Neural cell (in vitro differentiated cells): ENCODE results near the gene ABCG2. TPM values are rescaled to one million over a fixed set of nuclear protein-coding genes. Genes with fewer than 3 reads are reported as not detected.

Source experiments
- H2AFZ ChIP-seq: fragments of 200-600, 300-800 bp; sonication (generic), shearing (Covaris generic); 2 replicates; pipeline ENCODE4 v1.6.0; 2014; ENCODE audit warnings: low read depth, mild to moderate bottlenecking, antibody characterized with exemption, low read length, moderate library complexity
- H3F3A ChIP-seq: fragments of 200-600 bp; shearing (Covaris generic); 2 replicates; pipeline ENCODE4 v1.6.1; 2016; ENCODE audit warnings: mild to moderate bottlenecking, moderate library complexity, mixed read lengths, antibody characterized with exemption, low read length; ENCODE audit not compliant: insufficient read depth, poor library complexity, severe bottlenecking
- H3K27ac ChIP-seq: fragments of 200-600, 300-800 bp; sonication (generic), shearing (Covaris generic); 2 replicates; pipeline ENCODE4 v1.5.1; 2014; ENCODE audit warnings: mild to moderate bottlenecking, low read length, moderate library complexity
- H3K27me3 ChIP-seq: fragments of 300-800, 200-600 bp; sonication (generic), shearing (Covaris generic); 2 replicates; pipeline ENCODE4 v1.6.0; 2014; ENCODE audit warnings: mild to moderate bottlenecking, low read depth, low read length, moderate library complexity; ENCODE audit not compliant: insufficient read depth
- H3K36me3 ChIP-seq: fragments of 300-800, 200-600 bp; sonication (generic), shearing (Covaris generic); 2 replicates; pipeline ENCODE4 v1.5.1; 2014; ENCODE audit warnings: mild to moderate bottlenecking, antibody characterized with exemption, low read length, moderate library complexity; ENCODE audit not compliant: insufficient read depth
- H3K4me2 ChIP-seq: fragments of 300-800, 200-600 bp; sonication (generic), shearing (Covaris generic); 2 replicates; pipeline ENCODE4 v1.6.0; 2014; ENCODE audit warnings: mild to moderate bottlenecking, low read length
- H3K4me3 ChIP-seq: fragments of 300-800, 200-600 bp; sonication (generic), shearing (Covaris generic); 2 replicates; pipeline ENCODE4 v1.5.1; 2014; ENCODE audit warnings: mild to moderate bottlenecking, low read length, moderate library complexity
- H3K79me2 ChIP-seq: fragments of 200-600 bp; shearing (Covaris generic); replicated peaks from 2 replicates; pipeline ENCODE4 v1.6.0; 2014; ENCODE audit warnings: mild to moderate bottlenecking, low read length, moderate library complexity; ENCODE audit not compliant: insufficient read depth
- H3K9ac ChIP-seq: fragments of 300-800, 200-600 bp; sonication (generic), shearing (Covaris generic); 2 replicates; pipeline ENCODE4 v1.6.1; 2016; ENCODE audit warnings: mild to moderate bottlenecking, low read length, mixed read lengths
- H3K9me2 ChIP-seq: fragments of 200-600 bp; shearing (Covaris generic); 2 replicates; pipeline ENCODE4 v1.6.1; 2016; ENCODE audit warnings: mild to moderate bottlenecking, low read length, mixed read lengths; ENCODE audit not compliant: insufficient read depth
- H3K9me3 ChIP-seq: fragments of 200-600, 300-800 bp; sonication (generic), shearing (Covaris generic); 2 replicates; pipeline ENCODE4 v1.6.1; 2016; ENCODE audit warnings: mild to moderate bottlenecking, mixed run types, low read length, moderate library complexity, mixed read lengths
- H4K20me1 ChIP-seq: fragments of 200-600 bp; shearing (Covaris generic); 2 replicates; pipeline ENCODE4 v1.6.1; 2016; ENCODE audit warnings: mild to moderate bottlenecking, mixed run types; ENCODE audit not compliant: insufficient read depth
- EZH2 ChIP-seq: fragments of 200-600, 300-800 bp; shearing (Covaris generic), sonication (generic); IDR thresholded peaks from 2 replicates; pipeline ENCODE4 v1.6.1; 2014; ENCODE audit warnings: antibody characterized with exemption, low read length, borderline replicate concordance, mild to moderate bottlenecking; ENCODE audit not compliant: insufficient read depth, poor library complexity, severe bottlenecking
- MXI1 ChIP-seq: fragments of 450-650 bp; conservative IDR thresholded peaks from 2 replicates; pipeline ENCODE4 v1.6.1; 2014; ENCODE audit warnings: antibody characterized with exemption, mild to moderate bottlenecking; ENCODE audit not compliant: poor library complexity, severe bottlenecking
- POLR2AphosphoS5 ChIP-seq: IDR thresholded peaks from 2 replicates; pipeline ENCODE4 v1.6.1; 2012
- TAF1 ChIP-seq: IDR thresholded peaks from 2 replicates; pipeline ENCODE4 v1.6.1; 2012; ENCODE audit warnings: low read depth
- polyA plus RNA-seq: library from polyadenylated mRNA; depleted of rRNA; stranded (reverse); fragments of >200 nt; gene quantifications from 2 replicates; pipeline ENCODE4 v1.2.3, GENCODE V29; 2014
- TF ChIP-seq, protein P1 (sequence below): IDR thresholded peaks from 2 replicates; pipeline ENCODE4 v1.6.1; 2012; ENCODE audit warnings: borderline replicate concordance
- TF ChIP-seq, protein P2 (sequence below): fragments of 450-650 bp; IDR thresholded peaks from 2 replicates; pipeline ENCODE4 v1.5.1; 2014; ENCODE audit warnings: antibody characterized with exemption, mild to moderate bottlenecking, moderate library complexity; ENCODE audit not compliant: poor library complexity, severe bottlenecking

ABCG2 gene
- polyA plus RNA-seq, 1 donor from 2014 or later, result not detected

DNA sequence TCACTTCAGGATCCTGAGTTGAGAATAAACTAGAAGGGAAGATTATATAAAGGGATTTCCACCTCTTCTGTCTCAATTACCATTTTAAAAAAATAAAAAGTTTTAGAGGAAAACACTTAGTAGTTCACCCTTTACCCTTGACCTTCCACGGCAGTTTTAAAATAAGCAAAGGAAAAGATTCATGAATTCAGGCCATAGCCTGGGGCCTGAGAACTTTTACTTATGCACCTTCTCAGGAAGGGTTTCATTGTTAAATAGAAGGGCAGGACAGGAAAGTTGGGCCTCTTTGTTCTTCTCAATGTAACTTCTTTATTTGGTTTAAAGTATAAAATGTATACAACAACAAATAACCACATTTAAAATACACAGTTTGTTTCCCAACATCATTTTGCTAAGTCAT is 96.1 kb downstream of the ABCG2 start:
- H3F3A ChIP-seq, result no peaks in the 10 kb centered on the region
- no peaks in the 10 kb centered on the region for H3K27me3 ChIP-seq
- H3K4me2 ChIP-seq, result no peak overlapping the region
- no peak overlapping the region for H3K4me3 ChIP-seq
- H3K79me2 ChIP-seq, result no peaks in the 10 kb centered on the region
- no peaks in the 10 kb centered on the region for H3K9me2 ChIP-seq
- H3K36me3 ChIP-seq, result peaks cover 25% of the 10 kb centered on the region
- H4K20me1 ChIP-seq, result no peaks in the 10 kb centered on the region
- no peaks in the 10 kb centered on the region for H3K9me3 ChIP-seq
- no peak overlapping the region for H3K27ac ChIP-seq
- TF ChIP-seq, protein P1, sequence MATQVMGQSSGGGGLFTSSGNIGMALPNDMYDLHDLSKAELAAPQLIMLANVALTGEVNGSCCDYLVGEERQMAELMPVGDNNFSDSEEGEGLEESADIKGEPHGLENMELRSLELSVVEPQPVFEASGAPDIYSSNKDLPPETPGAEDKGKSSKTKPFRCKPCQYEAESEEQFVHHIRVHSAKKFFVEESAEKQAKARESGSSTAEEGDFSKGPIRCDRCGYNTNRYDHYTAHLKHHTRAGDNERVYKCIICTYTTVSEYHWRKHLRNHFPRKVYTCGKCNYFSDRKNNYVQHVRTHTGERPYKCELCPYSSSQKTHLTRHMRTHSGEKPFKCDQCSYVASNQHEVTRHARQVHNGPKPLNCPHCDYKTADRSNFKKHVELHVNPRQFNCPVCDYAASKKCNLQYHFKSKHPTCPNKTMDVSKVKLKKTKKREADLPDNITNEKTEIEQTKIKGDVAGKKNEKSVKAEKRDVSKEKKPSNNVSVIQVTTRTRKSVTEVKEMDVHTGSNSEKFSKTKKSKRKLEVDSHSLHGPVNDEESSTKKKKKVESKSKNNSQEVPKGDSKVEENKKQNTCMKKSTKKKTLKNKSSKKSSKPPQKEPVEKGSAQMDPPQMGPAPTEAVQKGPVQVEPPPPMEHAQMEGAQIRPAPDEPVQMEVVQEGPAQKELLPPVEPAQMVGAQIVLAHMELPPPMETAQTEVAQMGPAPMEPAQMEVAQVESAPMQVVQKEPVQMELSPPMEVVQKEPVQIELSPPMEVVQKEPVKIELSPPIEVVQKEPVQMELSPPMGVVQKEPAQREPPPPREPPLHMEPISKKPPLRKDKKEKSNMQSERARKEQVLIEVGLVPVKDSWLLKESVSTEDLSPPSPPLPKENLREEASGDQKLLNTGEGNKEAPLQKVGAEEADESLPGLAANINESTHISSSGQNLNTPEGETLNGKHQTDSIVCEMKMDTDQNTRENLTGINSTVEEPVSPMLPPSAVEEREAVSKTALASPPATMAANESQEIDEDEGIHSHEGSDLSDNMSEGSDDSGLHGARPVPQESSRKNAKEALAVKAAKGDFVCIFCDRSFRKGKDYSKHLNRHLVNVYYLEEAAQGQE, result no peak
- no peak for TF ChIP-seq MXI1
- TF ChIP-seq POLR2AphosphoS5, result no peak
- H2AFZ ChIP-seq, result no peak overlapping the region
- no peak overlapping the region for H3K9ac ChIP-seq

DNA sequence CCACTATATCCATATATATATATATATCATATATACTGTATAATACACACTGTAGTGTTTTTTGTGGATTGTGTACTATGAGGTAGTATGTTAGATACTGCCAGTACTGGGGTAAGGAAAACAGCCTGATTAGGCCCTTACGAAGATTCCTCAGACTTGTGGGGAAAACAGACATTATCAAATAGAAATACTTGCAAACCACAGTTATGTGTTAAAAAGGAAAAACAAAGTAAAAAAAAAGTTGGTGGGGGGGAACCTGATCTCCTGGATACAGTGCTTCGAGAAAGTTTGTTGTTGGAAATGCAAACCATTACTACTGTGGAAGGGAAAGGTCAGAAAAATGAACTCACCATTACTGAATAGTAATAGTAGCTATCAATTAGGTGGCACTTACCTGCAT is 98.0 kb downstream of the ABCG2 start:
- Histone ChIP-seq H3K9me2 (no peaks in the 10 kb centered on the region), H2AFZ (no peak overlapping the region), H3K9me3 (no peaks in the 10 kb centered on the region), H3K4me2 (no peak overlapping the region), H3K27ac (no peak overlapping the region), H4K20me1 (no peaks in the 10 kb centered on the region), H3K36me3 (peaks cover 25% of the 10 kb centered on the region), H3K9ac (no peak overlapping the region), H3K4me3 (no peak overlapping the region), H3K27me3 (no peaks in the 10 kb centered on the region), H3K79me2 (no peaks in the 10 kb centered on the region), H3F3A (no peaks in the 10 kb centered on the region)
- TF ChIP-seq, protein P2, sequence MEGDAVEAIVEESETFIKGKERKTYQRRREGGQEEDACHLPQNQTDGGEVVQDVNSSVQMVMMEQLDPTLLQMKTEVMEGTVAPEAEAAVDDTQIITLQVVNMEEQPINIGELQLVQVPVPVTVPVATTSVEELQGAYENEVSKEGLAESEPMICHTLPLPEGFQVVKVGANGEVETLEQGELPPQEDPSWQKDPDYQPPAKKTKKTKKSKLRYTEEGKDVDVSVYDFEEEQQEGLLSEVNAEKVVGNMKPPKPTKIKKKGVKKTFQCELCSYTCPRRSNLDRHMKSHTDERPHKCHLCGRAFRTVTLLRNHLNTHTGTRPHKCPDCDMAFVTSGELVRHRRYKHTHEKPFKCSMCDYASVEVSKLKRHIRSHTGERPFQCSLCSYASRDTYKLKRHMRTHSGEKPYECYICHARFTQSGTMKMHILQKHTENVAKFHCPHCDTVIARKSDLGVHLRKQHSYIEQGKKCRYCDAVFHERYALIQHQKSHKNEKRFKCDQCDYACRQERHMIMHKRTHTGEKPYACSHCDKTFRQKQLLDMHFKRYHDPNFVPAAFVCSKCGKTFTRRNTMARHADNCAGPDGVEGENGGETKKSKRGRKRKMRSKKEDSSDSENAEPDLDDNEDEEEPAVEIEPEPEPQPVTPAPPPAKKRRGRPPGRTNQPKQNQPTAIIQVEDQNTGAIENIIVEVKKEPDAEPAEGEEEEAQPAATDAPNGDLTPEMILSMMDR, result no peak
- TF ChIP-seq EZH2 (no peak), TAF1 (no peak), MXI1 (no peak)
- TF ChIP-seq, protein P1, result no peak
